ENCODE measurements around the gene SZT2. TPM values are rescaled to one million over a fixed set of nuclear protein-coding genes. Genes with fewer than 3 reads are reported as not detected.

Gene SZT2
- total RNA-seq, 1 donor = 35.4 TPM

DNA sequence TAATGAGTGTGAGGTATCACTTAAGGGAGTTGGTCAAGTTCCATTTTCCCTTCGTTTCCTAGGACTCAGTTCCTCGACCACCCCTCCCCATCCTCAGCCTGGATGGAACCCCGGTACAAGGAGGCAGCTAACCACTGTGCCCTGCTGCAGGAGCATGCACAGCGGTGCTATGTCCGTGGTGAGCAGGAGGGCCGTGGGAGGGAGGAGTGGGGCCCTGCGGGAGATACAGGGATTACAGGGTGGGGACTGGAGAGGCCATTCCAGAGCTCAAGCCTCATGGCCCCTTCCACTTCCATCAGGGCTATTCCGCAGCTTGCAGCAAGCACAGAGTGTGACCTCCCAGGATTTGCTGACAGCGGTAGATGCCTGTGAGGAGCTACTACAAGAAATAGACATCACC lies 38.2 kb downstream of the SZT2 start:
- no peak overlapping the region for H3K4me3 ChIP-seq (ENCODE audit: low read depth, low read length)
- no peak for DNase-seq (ENCODE audit: low read depth)
- TF ChIP-seq, protein P1, sequence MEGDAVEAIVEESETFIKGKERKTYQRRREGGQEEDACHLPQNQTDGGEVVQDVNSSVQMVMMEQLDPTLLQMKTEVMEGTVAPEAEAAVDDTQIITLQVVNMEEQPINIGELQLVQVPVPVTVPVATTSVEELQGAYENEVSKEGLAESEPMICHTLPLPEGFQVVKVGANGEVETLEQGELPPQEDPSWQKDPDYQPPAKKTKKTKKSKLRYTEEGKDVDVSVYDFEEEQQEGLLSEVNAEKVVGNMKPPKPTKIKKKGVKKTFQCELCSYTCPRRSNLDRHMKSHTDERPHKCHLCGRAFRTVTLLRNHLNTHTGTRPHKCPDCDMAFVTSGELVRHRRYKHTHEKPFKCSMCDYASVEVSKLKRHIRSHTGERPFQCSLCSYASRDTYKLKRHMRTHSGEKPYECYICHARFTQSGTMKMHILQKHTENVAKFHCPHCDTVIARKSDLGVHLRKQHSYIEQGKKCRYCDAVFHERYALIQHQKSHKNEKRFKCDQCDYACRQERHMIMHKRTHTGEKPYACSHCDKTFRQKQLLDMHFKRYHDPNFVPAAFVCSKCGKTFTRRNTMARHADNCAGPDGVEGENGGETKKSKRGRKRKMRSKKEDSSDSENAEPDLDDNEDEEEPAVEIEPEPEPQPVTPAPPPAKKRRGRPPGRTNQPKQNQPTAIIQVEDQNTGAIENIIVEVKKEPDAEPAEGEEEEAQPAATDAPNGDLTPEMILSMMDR (IDR thresholded peaks at IDR 0.05; ENCODE audit: insufficient read depth, low read length) = no peak

GRCh38 chr1:43430831-43431230 lies 41.1 kb downstream of the SZT2 start:
- TF ChIP-seq, protein P1 (IDR thresholded peaks at IDR 0.05; ENCODE audit: insufficient read depth, low read length) = no peak
- DNase-seq (ENCODE audit: low read depth) = no peak
- no peak overlapping the region for H3K4me3 ChIP-seq (ENCODE audit: low read depth, low read length)

DNA sequence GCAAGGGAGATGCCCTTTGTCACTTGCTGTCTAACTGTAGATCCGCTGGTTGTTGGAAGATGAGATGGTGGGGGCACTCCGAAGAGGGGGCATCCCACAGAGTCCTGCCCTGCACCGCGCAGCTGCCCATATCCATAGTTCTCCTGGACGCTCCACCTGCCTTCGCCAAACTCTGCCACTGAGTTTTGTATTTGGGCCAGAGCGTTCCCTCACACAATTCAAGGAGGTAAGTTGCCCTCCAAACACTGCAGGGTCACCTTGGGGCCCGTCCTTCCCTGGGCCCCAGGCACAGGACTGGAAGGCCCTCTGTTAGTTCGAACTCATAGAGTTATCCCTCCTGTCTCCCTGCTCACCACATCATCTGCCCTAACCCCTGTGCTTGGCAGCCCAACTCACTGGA lies 42.0 kb downstream of the SZT2 start:
- TF ChIP-seq, protein P1 (IDR thresholded peaks at IDR 0.05; ENCODE audit: insufficient read depth, low read length) = no peak
- DNase-seq (ENCODE audit: low read depth) = no peak
- H3K4me3 ChIP-seq (ENCODE audit: low read depth, low read length) = no peak overlapping the region

DNA sequence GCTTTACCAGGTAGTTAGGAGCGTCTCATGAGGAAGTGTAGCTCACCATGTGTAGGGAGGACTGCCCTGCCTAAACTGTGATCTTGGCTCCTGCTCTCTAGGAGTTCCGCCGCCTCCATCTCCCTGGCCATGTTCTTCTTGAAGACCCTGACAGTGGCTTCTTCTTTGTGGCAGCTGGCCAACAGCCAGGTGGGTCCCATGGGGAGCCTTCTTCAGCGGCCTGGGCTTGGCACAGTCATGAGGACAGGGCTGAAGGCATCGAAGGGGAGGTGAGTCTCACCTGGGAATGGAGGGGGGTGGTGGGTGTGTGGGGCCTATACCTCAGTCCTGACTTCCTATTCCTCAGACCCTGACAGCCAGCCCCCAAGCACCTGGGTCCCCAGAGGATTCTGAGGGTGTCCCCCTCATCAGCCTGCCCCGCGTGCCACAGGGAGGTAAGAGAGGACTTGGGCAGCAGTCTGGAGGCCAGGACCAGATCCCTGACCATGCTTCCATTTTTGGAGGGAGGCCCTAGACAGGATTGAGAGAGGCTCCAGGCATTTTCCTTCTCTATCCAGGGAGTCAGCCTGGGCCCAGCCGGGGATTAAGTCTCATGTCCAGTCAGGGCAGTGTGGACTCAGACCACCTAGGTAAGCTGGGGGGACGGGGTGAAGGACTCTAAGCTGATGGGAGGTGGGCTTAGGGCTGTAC lies 42.6 kb downstream of the SZT2 start:
- TF ChIP-seq, protein P1 (IDR thresholded peaks at IDR 0.05; ENCODE audit: insufficient read depth, low read length) = no peak
- no peak overlapping the region for H3K4me3 ChIP-seq (ENCODE audit: low read depth, low read length)
- DNase-seq (ENCODE audit: low read depth) = no peak

GRCh38 chr1:43432907-43433306 lies 43.2 kb downstream of the SZT2 start:
- no peak for DNase-seq (ENCODE audit: low read depth)
- TF ChIP-seq, protein P1 (IDR thresholded peaks at IDR 0.05; ENCODE audit: insufficient read depth, low read length) = no peak
- H3K4me3 ChIP-seq (ENCODE audit: low read depth, low read length) = no peak overlapping the region

- TF ChIP-seq, protein P1 (IDR thresholded peaks at IDR 0.05; ENCODE audit: insufficient read depth, low read length) = no peak
- DNase-seq (ENCODE audit: low read depth) = no peak
- H3K4me3 ChIP-seq (ENCODE audit: low read depth, low read length) = no peak overlapping the region
Observed at GRCh38 chr1:43434256-43434655, 44.6 kb downstream of the SZT2 start.

Measured in fibroblast of the aortic adventitia (primary cell).